HG03575 (cell line): ENCODE measurements around the gene LDB1.

Experiments used
- ATAC-seq: cut with Tn5 transposase; IDR thresholded peaks from one replicate; pipeline ENCODE4 v1.9.1; 2021; ENCODE audit not compliant: unreplicated experiment, insufficient number of reproducible peaks, low FRiP score; ENCODE audit errors: extremely low read depth

Gene LDB1

GRCh38 chr10:102067091-102067916, 52.9 kb downstream of the LDB1 start:
- ATAC-seq, result no peak

- ATAC-seq, result no peak
Measured at GRCh38 chr10:102066399-102067088, 53.6 kb downstream of the LDB1 start.

DNA sequence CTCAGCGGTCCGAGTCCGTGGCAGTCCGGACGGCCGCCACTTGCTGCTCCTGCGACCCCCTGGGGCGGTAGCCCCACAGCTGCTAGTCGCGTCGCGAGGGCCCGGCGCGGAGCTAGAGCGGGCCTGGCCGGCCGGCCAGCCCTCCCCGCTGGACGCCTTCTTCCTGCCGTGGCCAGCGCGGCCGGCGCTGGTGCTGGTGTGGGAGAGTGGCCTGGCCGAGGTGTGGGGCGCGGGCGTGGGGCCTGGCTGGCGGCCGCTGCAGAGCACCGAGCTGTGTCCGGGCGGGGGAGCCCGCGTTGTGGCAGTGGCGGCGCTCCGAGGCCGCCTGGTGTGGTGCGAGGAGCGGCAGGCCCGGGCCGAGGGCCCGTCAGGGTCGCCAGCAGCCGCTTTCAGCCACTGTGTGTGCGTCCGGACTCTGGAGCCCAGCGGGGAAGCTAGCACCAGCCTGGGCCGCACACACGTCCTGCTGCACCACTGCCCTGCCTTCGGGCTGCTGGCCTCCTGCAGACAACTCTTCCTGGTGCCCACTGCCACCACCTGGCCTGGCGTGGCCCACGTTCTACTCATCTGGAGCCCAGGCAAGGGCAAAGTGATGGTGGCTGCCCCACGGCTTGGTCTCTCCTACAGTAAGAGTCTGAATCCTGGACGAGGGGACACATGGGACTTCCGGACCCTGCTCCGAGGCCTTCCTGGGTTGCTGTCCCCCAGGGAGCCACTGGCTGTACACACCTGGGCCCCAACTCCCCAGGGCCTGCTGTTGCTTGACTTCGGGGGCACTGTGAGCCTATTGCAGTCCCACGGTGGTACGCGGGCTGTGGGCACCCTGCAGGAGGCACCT, 54.4 kb downstream of the LDB1 start:
- no peak for ATAC-seq

- ATAC-seq, result peak; percentile 58
Measured at GRCh38 chr10:102064868-102065560, 55.2 kb downstream of the LDB1 start, which contains the start of gene HPS6. TSS of gene HPS6 (plus strand) at chr10:102065349. CDS start at chr10:102065475, 126 bp downstream.

DNA sequence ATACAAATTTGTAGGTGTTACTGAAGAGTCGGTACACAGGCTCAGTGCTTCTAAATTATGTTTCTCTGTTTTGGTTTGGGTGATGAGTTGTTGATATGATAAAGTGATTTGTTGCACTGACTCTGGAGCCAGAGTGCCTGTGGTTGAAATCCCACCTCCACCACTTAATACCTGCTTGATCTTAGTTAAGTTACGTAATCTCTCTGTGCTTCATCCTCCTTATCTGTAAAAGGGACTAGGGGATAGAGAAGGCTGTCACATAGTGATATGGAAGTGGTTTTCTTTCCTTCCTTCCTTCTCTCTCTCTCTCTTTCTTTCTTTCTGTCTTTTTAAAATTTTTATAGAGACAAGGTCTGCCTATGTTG, 55.7 kb downstream of the LDB1 start:
- ATAC-seq, result no peak

DNA sequence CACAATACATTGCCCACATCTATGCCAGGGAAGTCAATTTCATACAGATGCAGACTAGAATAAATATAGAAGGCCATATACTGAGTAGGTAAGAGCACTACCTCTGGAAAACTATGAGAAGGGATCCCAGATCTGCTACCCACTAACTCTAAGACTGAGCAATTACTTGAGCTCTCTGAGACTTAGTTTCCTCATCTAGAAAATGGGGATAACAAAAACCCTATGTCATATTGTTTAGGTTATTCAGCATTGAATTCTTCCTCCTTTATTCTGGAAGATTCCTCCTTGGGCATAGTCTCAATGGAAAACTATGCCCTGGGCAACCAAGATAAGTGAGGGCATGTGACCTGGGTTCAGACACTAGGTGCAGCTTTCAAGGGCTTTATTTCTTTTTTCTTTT, 60.2 kb downstream of the LDB1 start:
- no peak for ATAC-seq
